Measurements from ENCODE around the gene AXIN2. TPM values are rescaled to one million over a fixed set of nuclear protein-coding genes. Genes with fewer than 3 reads are reported as not detected.
A peak's percentile ranks its signal among the peaks of the same experiment; 100 is the strongest.

The AXIN2 gene
- total RNA-seq, 2 experiments from 2014 or later: 3.5 to 4.3 TPM

DNA sequence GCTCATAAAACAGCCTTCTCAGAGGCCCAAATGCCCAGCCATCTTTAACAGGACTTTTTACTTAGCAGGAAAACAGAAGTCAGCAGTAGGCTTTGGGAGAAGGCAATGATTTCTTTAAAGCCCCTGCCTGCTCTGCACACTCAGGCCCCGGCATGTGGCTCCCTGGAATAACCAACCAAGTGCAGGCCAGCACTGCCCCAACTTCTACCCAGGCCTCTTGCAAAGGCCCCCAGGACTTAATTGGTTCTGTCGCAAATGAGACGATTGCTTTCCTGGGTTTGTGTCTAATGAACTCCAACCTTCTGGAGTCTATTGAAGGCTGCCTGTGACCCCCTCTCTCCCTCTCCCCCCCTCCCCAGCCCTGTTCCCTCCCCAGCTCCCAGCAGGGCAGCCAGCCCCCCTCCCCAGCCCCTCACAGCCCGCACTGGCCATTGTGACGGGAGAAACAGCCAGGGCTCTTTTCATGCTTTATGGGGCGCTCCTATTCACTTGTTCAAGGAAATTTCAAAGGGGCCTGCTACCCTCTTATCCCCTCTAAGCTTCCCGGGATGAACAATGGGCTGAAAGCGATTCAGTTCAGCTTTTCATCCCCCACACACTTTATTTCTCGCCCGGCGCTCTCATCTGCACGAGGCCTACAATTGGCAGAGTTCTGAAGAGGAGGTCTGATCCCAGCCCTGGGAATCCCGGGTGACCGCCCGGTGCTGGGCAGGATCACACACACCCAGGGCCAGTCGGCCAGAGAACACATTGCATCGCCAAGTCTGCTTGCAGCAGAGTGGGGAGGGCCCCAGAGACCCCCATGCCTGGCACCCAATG, 15.5 kb downstream of the AXIN2 start:
- ChIA-PET POLR2A (no interaction called here), CTCF (no interaction called here)
- DNase-seq: no peak
- H3K36me3 Mint-ChIP-seq (ENCODE audit: low read depth): peaks cover 7% of the 10 kb centered on the region
- no peak overlapping the region for H3K4me3 Mint-ChIP-seq
- no peaks in the 10 kb centered on the region for H3K4me1 Mint-ChIP-seq
- H3K9me3 Mint-ChIP-seq: no peaks in the 10 kb centered on the region
- H3K27me3 Mint-ChIP-seq: peaks cover under 1% of the 10 kb centered on the region
- no peak overlapping the region for H3K27ac Mint-ChIP-seq

DNA sequence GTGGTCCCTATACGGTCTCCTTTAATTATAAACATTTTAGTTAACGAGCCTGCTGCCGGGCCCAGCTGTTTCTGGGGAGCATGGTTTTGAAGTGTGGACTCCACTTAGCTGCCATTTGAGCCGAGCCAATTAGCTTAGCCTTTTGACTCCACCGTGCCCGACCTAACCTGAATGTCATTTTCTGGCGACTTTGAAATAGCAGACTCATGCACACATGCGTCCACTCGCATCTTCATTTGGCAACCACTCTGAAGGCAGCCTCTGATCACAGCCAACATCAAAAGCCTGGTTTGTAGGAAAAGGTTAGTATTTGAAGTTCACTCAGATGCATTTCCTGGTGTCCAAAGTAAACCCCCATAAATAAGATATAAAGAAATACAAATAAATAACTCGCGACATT, 16.8 kb downstream of the AXIN2 start:
- H3K4me3 Mint-ChIP-seq: no peak overlapping the region
- CTCF ChIA-PET: interaction anchor here (2.7 kb wide), 1 partner anchor 12 kb away, joined by 8 read pairs; no protein-coding TSS in a partner anchor
- H3K27me3 Mint-ChIP-seq: no peaks in the 10 kb centered on the region
- H3K4me1 Mint-ChIP-seq: no peaks in the 10 kb centered on the region
- DNase-seq: no peak
- H3K27ac Mint-ChIP-seq: no peak overlapping the region
- peaks cover 7% of the 10 kb centered on the region for H3K36me3 Mint-ChIP-seq (ENCODE audit: low read depth)
- no peaks in the 10 kb centered on the region for H3K9me3 Mint-ChIP-seq
- POLR2A ChIA-PET: no interaction called here

DNA sequence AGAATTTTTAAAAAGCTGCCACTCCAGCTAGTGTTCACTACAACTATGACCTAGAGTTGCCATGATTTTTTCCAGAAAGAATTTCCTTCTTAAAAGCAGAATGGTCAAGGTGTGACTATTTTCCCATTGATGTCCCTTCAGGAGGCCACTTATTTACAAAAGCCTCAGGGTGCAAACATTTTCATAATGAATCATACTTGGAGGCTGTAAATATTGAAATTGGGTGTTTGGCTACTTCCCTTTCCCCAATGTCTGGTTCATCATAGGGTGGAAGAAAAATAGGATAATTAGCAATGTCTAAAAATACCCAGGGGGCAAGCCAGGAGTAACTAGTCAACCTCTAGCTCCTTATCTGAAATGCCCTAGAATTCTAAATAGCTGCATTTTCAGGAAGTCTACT, 18.8 kb downstream of the AXIN2 start:
- POLR2A ChIA-PET: no interaction called here
- Mint-ChIP-seq H3K9me3 (no peaks in the 10 kb centered on the region), H3K36me3 (ENCODE audit: low read depth) (peaks cover 6% of the 10 kb centered on the region), H3K27me3 (no peaks in the 10 kb centered on the region), H3K4me3 (no peak overlapping the region), H3K27ac (no peak overlapping the region), H3K4me1 (no peaks in the 10 kb centered on the region)
- no peak for DNase-seq
- CTCF ChIA-PET: interaction anchor here (2.7 kb wide), 1 partner anchor 14 kb away, joined by 8 read pairs; no protein-coding TSS in a partner anchor

GRCh38 chr17:65542067-65542466, 19.4 kb downstream of the AXIN2 start:
- Mint-ChIP-seq H3K27me3 (no peaks in the 10 kb centered on the region), H3K4me1 (no peaks in the 10 kb centered on the region), H3K36me3 (ENCODE audit: low read depth) (peaks cover 4% of the 10 kb centered on the region), H3K4me3 (no peak overlapping the region), H3K9me3 (no peaks in the 10 kb centered on the region), H3K27ac (no peak overlapping the region)
- no peak for DNase-seq
- POLR2A ChIA-PET: no interaction called here
- CTCF ChIA-PET: interaction anchor here (2.7 kb wide), 1 partner anchor 15 kb away, joined by 8 read pairs; no protein-coding TSS in a partner anchor

- no peak overlapping the region for H3K27ac Mint-ChIP-seq
- ChIA-PET POLR2A (no interaction called here), CTCF (no interaction called here)
- H3K27me3 Mint-ChIP-seq: no peaks in the 10 kb centered on the region
- H3K36me3 Mint-ChIP-seq (ENCODE audit: low read depth): peaks cover 4% of the 10 kb centered on the region
- no peaks in the 10 kb centered on the region for H3K9me3 Mint-ChIP-seq
- H3K4me3 Mint-ChIP-seq: no peak overlapping the region
- no peaks in the 10 kb centered on the region for H3K4me1 Mint-ChIP-seq
- DNase-seq: no peak
Measured at GRCh38 chr17:65541453-65541852, 20.0 kb downstream of the AXIN2 start.

- POLR2A ChIA-PET: no interaction called here
- Mint-ChIP-seq H3K4me1 (no peaks in the 10 kb centered on the region), H3K36me3 (ENCODE audit: low read depth) (peaks cover 7% of the 10 kb centered on the region), H3K27ac (no peak overlapping the region), H3K9me3 (no peaks in the 10 kb centered on the region), H3K27me3 (no peaks in the 10 kb centered on the region), H3K4me3 (no peak overlapping the region)
- CTCF ChIA-PET: interaction anchor here (0.5 to 1.4 kb wide), 2 partner anchors 17 to 290 kb away, joined by 3 to 4 read pairs; no protein-coding TSS in a partner anchor
- no peak for DNase-seq
Measured at GRCh38 chr17:65539630-65540266, 21.7 kb downstream of the AXIN2 start.

- DNase-seq: no peak
- ChIA-PET CTCF (interaction anchor here (1.4 kb wide), 1 partner anchor 17 kb away, joined by 4 read pairs; no protein-coding TSS in a partner anchor), POLR2A (interaction anchor here (0.6 kb wide), 1 partner anchor 20 kb away, joined by 3 read pairs; no protein-coding TSS in a partner anchor)
- no peaks in the 10 kb centered on the region for H3K9me3 Mint-ChIP-seq
- H3K27ac Mint-ChIP-seq: no peak overlapping the region
- H3K36me3 Mint-ChIP-seq (ENCODE audit: low read depth): peaks cover 12% of the 10 kb centered on the region
- peak overlapping the region; percentile 67 for H3K4me3 Mint-ChIP-seq
- no peaks in the 10 kb centered on the region for H3K4me1 Mint-ChIP-seq
- H3K27me3 Mint-ChIP-seq: no peaks in the 10 kb centered on the region
Measured at GRCh38 chr17:65538675-65539529, 22.5 kb downstream of the AXIN2 start.

DNA sequence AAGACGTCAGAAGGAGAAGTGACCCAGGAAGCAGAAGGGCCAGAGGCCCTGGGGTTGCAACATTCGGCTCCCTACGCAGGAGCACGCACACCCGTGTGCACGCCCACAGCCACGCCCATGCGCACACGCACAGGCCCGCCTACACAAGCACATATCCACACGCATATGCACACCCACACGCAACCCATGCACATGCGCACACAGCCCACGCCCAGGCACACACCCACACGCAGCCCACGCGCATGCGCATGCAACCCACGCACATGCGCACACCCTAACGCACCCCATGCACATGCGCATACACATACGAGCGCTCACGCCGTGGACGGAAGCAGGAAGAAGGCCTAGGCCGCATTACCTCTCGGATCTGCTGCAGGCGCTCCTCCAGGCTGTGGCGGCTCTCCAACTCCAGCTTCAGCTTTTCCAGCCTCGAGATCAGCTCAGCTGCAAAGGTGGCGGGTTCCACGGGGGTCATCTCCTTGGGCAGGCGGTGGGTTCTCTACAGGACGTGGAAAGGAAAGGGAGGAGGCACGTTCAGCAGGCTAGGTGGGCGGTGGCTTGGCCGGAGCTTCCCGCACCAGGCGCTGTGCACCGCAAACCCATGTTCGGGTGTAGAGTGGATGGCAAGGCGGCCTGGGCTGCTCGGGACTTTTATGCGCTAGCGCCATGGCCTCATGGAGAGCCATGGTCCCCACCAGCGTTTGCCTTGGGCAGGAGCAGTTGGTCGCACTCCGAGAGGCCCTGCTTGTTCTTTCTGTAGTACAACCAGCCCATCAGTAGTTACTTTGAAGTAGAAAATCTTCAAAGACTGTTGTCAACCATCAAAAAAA, 23.4 kb downstream of the AXIN2 start:
- Mint-ChIP-seq H3K27ac (peak overlapping the region; percentile 31), H3K4me1 (no peaks in the 10 kb centered on the region), H3K4me3 (peak overlapping the region; percentile 67), H3K36me3 (ENCODE audit: low read depth) (peaks cover 12% of the 10 kb centered on the region), H3K27me3 (no peaks in the 10 kb centered on the region), H3K9me3 (no peaks in the 10 kb centered on the region)
- CTCF ChIA-PET: no interaction called here
- POLR2A ChIA-PET: interaction anchor here (0.6 kb wide), 1 partner anchor 20 kb away, joined by 3 read pairs; no protein-coding TSS in a partner anchor
- DNase-seq: peak; percentile 46

DNA sequence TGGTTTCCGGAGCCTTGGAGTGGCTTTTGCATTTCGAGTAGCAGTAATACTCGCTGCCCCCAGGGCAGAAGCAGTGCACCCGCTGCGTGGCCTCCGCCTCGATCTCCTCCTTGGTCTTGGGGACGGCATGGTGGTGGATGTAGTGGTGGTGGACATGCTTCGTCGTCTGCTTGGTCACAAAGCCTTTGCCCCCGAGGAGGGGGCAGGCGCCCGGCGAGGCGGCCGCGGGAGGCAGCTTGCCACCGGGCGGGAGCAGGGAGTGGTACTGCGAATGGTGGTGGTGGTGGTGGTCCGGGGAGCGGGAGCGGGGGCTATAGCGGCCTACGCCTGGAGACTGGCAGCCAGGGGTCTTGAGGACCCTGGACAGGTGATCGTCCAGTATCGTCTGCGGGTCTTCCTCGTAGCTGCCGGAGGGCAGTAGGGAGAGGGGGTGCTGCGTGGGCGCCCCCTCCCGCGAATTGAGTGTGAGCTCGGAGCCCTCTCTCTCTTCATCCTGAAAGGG, 24.1 kb downstream of the AXIN2 start:
- Mint-ChIP-seq H3K27me3 (no peaks in the 10 kb centered on the region), H3K36me3 (ENCODE audit: low read depth) (peaks cover 9% of the 10 kb centered on the region), H3K4me3 (no peak overlapping the region), H3K27ac (no peak overlapping the region), H3K9me3 (no peaks in the 10 kb centered on the region), H3K4me1 (no peaks in the 10 kb centered on the region)
- ChIA-PET CTCF (no interaction called here), POLR2A (no interaction called here)
- no peak for DNase-seq

GRCh38 chr17:65536573-65537342, 24.7 kb downstream of the AXIN2 start:
- CTCF ChIA-PET: no interaction called here
- no peaks in the 10 kb centered on the region for H3K9me3 Mint-ChIP-seq
- H3K27ac Mint-ChIP-seq: no peak overlapping the region
- peaks cover 9% of the 10 kb centered on the region for H3K36me3 Mint-ChIP-seq (ENCODE audit: low read depth)
- POLR2A ChIA-PET: no interaction called here
- DNase-seq: no peak
- no peaks in the 10 kb centered on the region for H3K4me1 Mint-ChIP-seq
- no peak overlapping the region for H3K4me3 Mint-ChIP-seq
- H3K27me3 Mint-ChIP-seq: no peaks in the 10 kb centered on the region

- no peaks in the 10 kb centered on the region for H3K9me3 Mint-ChIP-seq
- H3K4me3 Mint-ChIP-seq: no peak overlapping the region
- no peak for DNase-seq
- H3K27me3 Mint-ChIP-seq: no peaks in the 10 kb centered on the region
- no peak overlapping the region for H3K27ac Mint-ChIP-seq
- H3K4me1 Mint-ChIP-seq: no peaks in the 10 kb centered on the region
- H3K36me3 Mint-ChIP-seq (ENCODE audit: low read depth): peaks cover 9% of the 10 kb centered on the region
- CTCF ChIA-PET: no interaction called here
- POLR2A ChIA-PET: no interaction called here
Measured at GRCh38 chr17:65535777-65536572, 25.5 kb downstream of the AXIN2 start.
